ENCODE measurements around the gene SECISBP2.

GRCh38 chr9:89361816-89362646, 43.7 kb downstream of the SECISBP2 start:
- TF ChIP-seq CTCF (IDR thresholded peaks at IDR 0.05) (no peak), EZH2 (IDR thresholded peaks at IDR 0.05) (no peak)
